ENCODE measurements around the gene RBPJ.
A peak's percentile ranks its signal among the peaks of the same experiment; 100 is the strongest.
"Not testable (repeated sequence)": the region's sequence is repeated elsewhere in the genome, so short reads cannot be mapped to it uniquely, and the experiment has no call there.

The RBPJ gene

GRCh38 chr4:26388671-26389070 lies 67.9 kb downstream of the RBPJ start:
- no peak for TF ChIP-seq ZFX (IDR thresholded peaks at IDR 0.05)
- no peak for TF ChIP-seq CTCF (conservative IDR thresholded peaks at IDR 0.05)
- H3K27ac ChIP-seq: no peak overlapping the region

- TF ChIP-seq ZFX (IDR thresholded peaks at IDR 0.05) (no peak), CTCF (conservative IDR thresholded peaks at IDR 0.05) (no peak)
- H3K27ac ChIP-seq: no peak overlapping the region
Observed at GRCh38 chr4:26397086-26397485, 76.3 kb downstream of the RBPJ start.

GRCh38 chr4:26400132-26400531 lies 79.3 kb downstream of the RBPJ start:
- no peak overlapping the region for H3K27ac ChIP-seq
- TF ChIP-seq ZFX (IDR thresholded peaks at IDR 0.05): no peak
- TF ChIP-seq CTCF (conservative IDR thresholded peaks at IDR 0.05): no peak

- not testable (repeated sequence) for H3K27ac ChIP-seq
Observed at GRCh38 chr4:26402017-26402416, 81.2 kb downstream of the RBPJ start.

- TF ChIP-seq ZFX (IDR thresholded peaks at IDR 0.05): no peak
- TF ChIP-seq CTCF (conservative IDR thresholded peaks at IDR 0.05): no peak
Observed at GRCh38 chr4:26402458-26402857, 81.6 kb downstream of the RBPJ start.

GRCh38 chr4:26404743-26405206 lies 84.0 kb downstream of the RBPJ start:
- peak; percentile 28 for TF ChIP-seq CTCF (conservative IDR thresholded peaks at IDR 0.05)
- no peak for TF ChIP-seq ZFX (IDR thresholded peaks at IDR 0.05)
- no peak overlapping the region for H3K27ac ChIP-seq

More at GRCh38 chr4:26402458-26402857, 81.6 kb downstream of the RBPJ start:
- no peak overlapping the region for H3K27ac ChIP-seq

GRCh38 chr4:26406346-26406975 lies 85.6 kb downstream of the RBPJ start:
- TF ChIP-seq ZFX (IDR thresholded peaks at IDR 0.05): no peak
- TF ChIP-seq CTCF (conservative IDR thresholded peaks at IDR 0.05): no peak
- H3K27ac ChIP-seq: no peak overlapping the region

- TF ChIP-seq CTCF (conservative IDR thresholded peaks at IDR 0.05) (no peak), ZFX (IDR thresholded peaks at IDR 0.05) (no peak)
- H3K27ac ChIP-seq: no peak overlapping the region
Observed at GRCh38 chr4:26407476-26407875, 86.7 kb downstream of the RBPJ start.
